ENCODE results near the gene RDH8. TPM values are rescaled to one million over a fixed set of nuclear protein-coding genes. Genes with fewer than 3 reads are reported as not detected.

The RDH8 gene
- total RNA-seq, 1 donor from 2014 or later = not detected

GRCh38 chr19:9968820-9969687 is 44.2 kb upstream of the RDH8 start:
- Histone ChIP-seq H4K20me1 (ENCODE audit: low read depth) (no peaks in the 10 kb centered on the region), H3K79me2 (ENCODE audit: low read depth) (no peaks in the 10 kb centered on the region), H3F3A (ENCODE audit: low read depth) (no peaks in the 10 kb centered on the region), H3K36me3 (no peaks in the 10 kb centered on the region), H3K9me3 (ENCODE audit: low read depth) (no peaks in the 10 kb centered on the region), H3K4me1 (no peaks in the 10 kb centered on the region), H3K4me2 (no peak overlapping the region), H3K27me3 (peaks cover 40% of the 10 kb centered on the region), H3K9ac (no peak overlapping the region), H3K27ac (no peak overlapping the region), H2AFZ (replicated peaks) (no peak overlapping the region), H3K4me3 (no peak overlapping the region)
- Mint-ChIP-seq H3K9me3 (no peaks in the 10 kb centered on the region), H3K36me3 (no peaks in the 10 kb centered on the region), H3K27me3 (ENCODE audit: insufficient read depth, low read depth) (peaks cover 25% of the 10 kb centered on the region), H3K4me3 (no peak overlapping the region), H3K4me1 (peaks cover 3% of the 10 kb centered on the region), H3K27ac (no peak overlapping the region)
- DNase-seq (ENCODE audit: low spot score) = no peak
- TF ChIP-seq, protein P1, sequence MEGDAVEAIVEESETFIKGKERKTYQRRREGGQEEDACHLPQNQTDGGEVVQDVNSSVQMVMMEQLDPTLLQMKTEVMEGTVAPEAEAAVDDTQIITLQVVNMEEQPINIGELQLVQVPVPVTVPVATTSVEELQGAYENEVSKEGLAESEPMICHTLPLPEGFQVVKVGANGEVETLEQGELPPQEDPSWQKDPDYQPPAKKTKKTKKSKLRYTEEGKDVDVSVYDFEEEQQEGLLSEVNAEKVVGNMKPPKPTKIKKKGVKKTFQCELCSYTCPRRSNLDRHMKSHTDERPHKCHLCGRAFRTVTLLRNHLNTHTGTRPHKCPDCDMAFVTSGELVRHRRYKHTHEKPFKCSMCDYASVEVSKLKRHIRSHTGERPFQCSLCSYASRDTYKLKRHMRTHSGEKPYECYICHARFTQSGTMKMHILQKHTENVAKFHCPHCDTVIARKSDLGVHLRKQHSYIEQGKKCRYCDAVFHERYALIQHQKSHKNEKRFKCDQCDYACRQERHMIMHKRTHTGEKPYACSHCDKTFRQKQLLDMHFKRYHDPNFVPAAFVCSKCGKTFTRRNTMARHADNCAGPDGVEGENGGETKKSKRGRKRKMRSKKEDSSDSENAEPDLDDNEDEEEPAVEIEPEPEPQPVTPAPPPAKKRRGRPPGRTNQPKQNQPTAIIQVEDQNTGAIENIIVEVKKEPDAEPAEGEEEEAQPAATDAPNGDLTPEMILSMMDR (IDR thresholded peaks at IDR 0.05) = no peak
- no peak for TF ChIP-seq EZH2phosphoT487 (IDR thresholded peaks at IDR 0.05)
- TF ChIP-seq EZH2 (IDR thresholded peaks at IDR 0.05) = no peak

- H2AFZ ChIP-seq (replicated peaks) = no peak overlapping the region
- H4K20me1 ChIP-seq (ENCODE audit: low read depth) = no peaks in the 10 kb centered on the region
- H3K4me2 ChIP-seq = no peak overlapping the region
- no peak overlapping the region for H3K27ac ChIP-seq
- no peak overlapping the region for H3K9ac ChIP-seq
- H3K79me2 ChIP-seq (ENCODE audit: low read depth) = no peaks in the 10 kb centered on the region
- H3K9me3 ChIP-seq (ENCODE audit: low read depth) = no peaks in the 10 kb centered on the region
- Mint-ChIP-seq H3K9me3 (no peaks in the 10 kb centered on the region), H3K36me3 (no peaks in the 10 kb centered on the region), H3K27ac (no peak overlapping the region), H3K27me3 (ENCODE audit: insufficient read depth, low read depth) (peaks cover 25% of the 10 kb centered on the region), H3K4me3 (no peak overlapping the region), H3K4me1 (peaks cover 3% of the 10 kb centered on the region)
- TF ChIP-seq EZH2 (IDR thresholded peaks at IDR 0.05) (no peak), EZH2phosphoT487 (IDR thresholded peaks at IDR 0.05) (no peak)
- TF ChIP-seq, protein P1 (IDR thresholded peaks at IDR 0.05) = no peak
- no peaks in the 10 kb centered on the region for H3F3A ChIP-seq (ENCODE audit: low read depth)
- H3K4me1 ChIP-seq = no peaks in the 10 kb centered on the region
- H3K27me3 ChIP-seq = peaks cover 40% of the 10 kb centered on the region
- H3K36me3 ChIP-seq = no peaks in the 10 kb centered on the region
- DNase-seq (ENCODE audit: low spot score) = no peak
- no peak overlapping the region for H3K4me3 ChIP-seq
These were observed 43.7 kb upstream of the RDH8 start for GRCh38 chr19:9969688-9969975.

DNA sequence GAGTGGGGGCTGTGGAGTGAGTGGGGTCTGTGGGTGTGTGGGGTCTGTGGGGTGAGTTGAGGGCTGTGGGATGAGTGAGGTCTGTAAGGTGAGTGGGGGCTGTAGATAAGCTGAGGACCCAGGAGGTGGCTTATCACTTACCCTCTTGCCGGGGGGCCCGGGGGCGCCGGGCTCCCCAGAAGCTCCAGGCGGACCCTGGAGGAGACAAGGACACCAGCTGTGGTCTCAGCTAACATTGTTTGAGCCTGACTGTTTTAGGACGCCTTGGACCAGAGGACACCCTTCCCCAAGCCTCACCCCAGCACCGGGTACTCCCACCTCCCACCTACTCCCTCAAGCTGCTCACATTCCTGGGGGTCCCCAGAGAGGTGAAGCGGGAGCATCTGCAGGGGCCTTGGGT is 42.8 kb upstream of the RDH8 start:
- Histone ChIP-seq H4K20me1 (ENCODE audit: low read depth) (no peaks in the 10 kb centered on the region), H3K27me3 (peaks cover 34% of the 10 kb centered on the region), H3K79me2 (ENCODE audit: low read depth) (no peaks in the 10 kb centered on the region), H3K4me3 (no peak overlapping the region), H3K36me3 (no peaks in the 10 kb centered on the region), H3K27ac (no peak overlapping the region), H3K4me2 (no peak overlapping the region), H3K4me1 (no peaks in the 10 kb centered on the region), H3F3A (ENCODE audit: low read depth) (no peaks in the 10 kb centered on the region), H3K9ac (no peak overlapping the region), H2AFZ (replicated peaks) (no peak overlapping the region), H3K9me3 (ENCODE audit: low read depth) (no peaks in the 10 kb centered on the region)
- Mint-ChIP-seq H3K27ac (no peak overlapping the region), H3K27me3 (ENCODE audit: insufficient read depth, low read depth) (peaks cover 25% of the 10 kb centered on the region), H3K4me1 (peaks cover 3% of the 10 kb centered on the region), H3K4me3 (no peak overlapping the region), H3K9me3 (no peaks in the 10 kb centered on the region), H3K36me3 (no peaks in the 10 kb centered on the region)
- no peak for DNase-seq (ENCODE audit: low spot score)
- TF ChIP-seq, protein P1 (IDR thresholded peaks at IDR 0.05) = no peak
- TF ChIP-seq EZH2 (IDR thresholded peaks at IDR 0.05) (no peak), EZH2phosphoT487 (IDR thresholded peaks at IDR 0.05) (no peak)
